ENCODE data around the gene SLC25A48.

SLC25A48 gene

DNA sequence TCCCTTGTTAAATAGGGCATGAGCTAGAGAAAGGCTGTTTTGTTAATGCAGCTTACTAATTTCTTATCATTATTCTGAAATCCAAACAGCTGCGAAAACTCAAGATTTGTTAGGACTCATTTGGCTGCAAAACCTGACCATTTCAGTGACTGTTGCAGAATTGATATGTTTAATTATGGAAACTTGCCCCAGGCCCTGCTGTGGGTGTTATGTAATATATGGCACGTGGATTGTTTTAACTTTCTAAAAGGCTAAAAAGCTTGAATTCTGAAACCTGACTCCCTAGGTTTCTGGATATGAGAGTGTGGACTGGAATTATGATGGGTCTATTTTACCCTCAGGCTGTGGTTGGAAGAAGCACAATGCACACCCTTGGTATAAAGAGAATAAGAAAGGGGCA lies 56.8 kb downstream of the SLC25A48 start:
- TF ChIP-seq, protein P1, sequence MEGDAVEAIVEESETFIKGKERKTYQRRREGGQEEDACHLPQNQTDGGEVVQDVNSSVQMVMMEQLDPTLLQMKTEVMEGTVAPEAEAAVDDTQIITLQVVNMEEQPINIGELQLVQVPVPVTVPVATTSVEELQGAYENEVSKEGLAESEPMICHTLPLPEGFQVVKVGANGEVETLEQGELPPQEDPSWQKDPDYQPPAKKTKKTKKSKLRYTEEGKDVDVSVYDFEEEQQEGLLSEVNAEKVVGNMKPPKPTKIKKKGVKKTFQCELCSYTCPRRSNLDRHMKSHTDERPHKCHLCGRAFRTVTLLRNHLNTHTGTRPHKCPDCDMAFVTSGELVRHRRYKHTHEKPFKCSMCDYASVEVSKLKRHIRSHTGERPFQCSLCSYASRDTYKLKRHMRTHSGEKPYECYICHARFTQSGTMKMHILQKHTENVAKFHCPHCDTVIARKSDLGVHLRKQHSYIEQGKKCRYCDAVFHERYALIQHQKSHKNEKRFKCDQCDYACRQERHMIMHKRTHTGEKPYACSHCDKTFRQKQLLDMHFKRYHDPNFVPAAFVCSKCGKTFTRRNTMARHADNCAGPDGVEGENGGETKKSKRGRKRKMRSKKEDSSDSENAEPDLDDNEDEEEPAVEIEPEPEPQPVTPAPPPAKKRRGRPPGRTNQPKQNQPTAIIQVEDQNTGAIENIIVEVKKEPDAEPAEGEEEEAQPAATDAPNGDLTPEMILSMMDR (IDR thresholded peaks at IDR 0.05; ENCODE audit: low read length): no peak
- no peak for TF ChIP-seq EZH2 (IDR thresholded peaks at IDR 0.05; ENCODE audit: borderline replicate concordance, low read length)
- Histone ChIP-seq H3K27me3 (ENCODE audit: insufficient read depth, low read length) (peaks cover 6% of the 10 kb centered on the region; the same call in 1 of the 2 replicates), H3K9me3 (ENCODE audit: low read length) (no peaks in the 10 kb centered on the region), H3F3A (ENCODE audit: insufficient read depth, low read length) (no peaks in the 10 kb centered on the region), H3K4me2 (ENCODE audit: low read length) (no peak overlapping the region), H3K9ac (ENCODE audit: low read length) (no peak overlapping the region), H3K36me3 (ENCODE audit: insufficient read depth, low read length) (no peaks in the 10 kb centered on the region), H3K79me2 (ENCODE audit: insufficient read depth, low read length) (no peaks in the 10 kb centered on the region), H3K4me3 (ENCODE audit: low read depth, low read length, poor library complexity, severe bottlenecking) (no peak overlapping the region), H4K20me1 (ENCODE audit: insufficient read depth, low read length) (no peaks in the 10 kb centered on the region), H3K4me1 (ENCODE audit: insufficient read depth, low read length, severe bottlenecking) (no peaks in the 10 kb centered on the region), H3K27ac (ENCODE audit: low read depth, low read length, poor library complexity, severe bottlenecking) (no peak overlapping the region), H2AFZ (ENCODE audit: low read length) (no peak overlapping the region), H3K9me2 (ENCODE audit: low read depth, low read length) (no peaks in the 10 kb centered on the region)

DNA sequence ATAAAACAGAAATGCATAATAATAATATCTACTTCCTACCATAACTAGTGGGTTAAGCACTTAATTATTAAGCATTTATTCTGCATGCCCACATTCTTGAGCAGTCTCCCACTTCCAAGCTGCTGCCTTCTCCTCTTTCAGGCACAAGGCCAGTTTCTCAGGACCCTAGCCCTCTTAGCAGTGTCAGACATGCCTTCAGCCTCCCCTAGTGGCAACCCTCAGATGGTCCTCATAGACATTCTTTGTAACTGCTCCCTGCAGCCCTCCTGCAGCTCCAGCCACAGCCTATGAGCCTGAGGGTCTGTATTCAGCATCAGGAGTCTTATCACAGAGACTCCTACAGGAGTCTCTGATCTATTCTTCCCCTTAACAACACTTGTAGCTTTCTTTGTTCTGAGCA lies 57.3 kb downstream of the SLC25A48 start:
- Histone ChIP-seq H3K79me2 (ENCODE audit: insufficient read depth, low read length) (no peaks in the 10 kb centered on the region), H3K9me2 (ENCODE audit: low read depth, low read length) (no peaks in the 10 kb centered on the region), H3K4me3 (ENCODE audit: low read depth, low read length, poor library complexity, severe bottlenecking) (no peak overlapping the region), H3K4me2 (ENCODE audit: low read length) (no peak overlapping the region), H3F3A (ENCODE audit: insufficient read depth, low read length) (no peaks in the 10 kb centered on the region), H3K9ac (ENCODE audit: low read length) (no peak overlapping the region), H3K27me3 (ENCODE audit: insufficient read depth, low read length) (peaks cover 6% of the 10 kb centered on the region; the same call in 1 of the 2 replicates), H3K9me3 (ENCODE audit: low read length) (no peaks in the 10 kb centered on the region), H3K27ac (ENCODE audit: low read depth, low read length, poor library complexity, severe bottlenecking) (no peak overlapping the region), H2AFZ (ENCODE audit: low read length) (no peak overlapping the region), H3K36me3 (ENCODE audit: insufficient read depth, low read length) (no peaks in the 10 kb centered on the region), H3K4me1 (ENCODE audit: insufficient read depth, low read length, severe bottlenecking) (no peaks in the 10 kb centered on the region), H4K20me1 (ENCODE audit: insufficient read depth, low read length) (no peaks in the 10 kb centered on the region)
- TF ChIP-seq, protein P1 (IDR thresholded peaks at IDR 0.05; ENCODE audit: low read length): no peak; the same call in 1 of the 2 replicates
- TF ChIP-seq EZH2 (IDR thresholded peaks at IDR 0.05; ENCODE audit: borderline replicate concordance, low read length): no peak

DNA sequence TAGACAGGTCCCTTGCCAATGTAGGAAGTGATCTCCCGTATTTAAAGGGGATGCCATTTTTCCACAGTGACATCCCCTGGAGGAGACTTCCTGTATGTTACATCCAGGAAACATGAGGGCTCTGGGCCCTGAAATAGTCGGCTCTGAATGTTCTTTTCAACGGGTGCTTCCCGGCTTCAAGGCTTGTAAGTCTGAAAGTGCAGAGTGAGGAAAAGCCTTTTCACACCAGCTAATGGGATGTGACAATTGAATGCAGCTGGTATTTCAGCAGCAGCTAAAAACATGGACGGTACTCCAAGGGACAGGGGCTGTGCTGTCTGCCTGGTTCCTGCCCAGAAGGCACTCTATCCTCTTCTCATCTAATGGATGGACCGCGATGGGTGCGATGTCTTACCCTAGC lies 59.8 kb downstream of the SLC25A48 start:
- no peaks in the 10 kb centered on the region for H4K20me1 ChIP-seq (ENCODE audit: insufficient read depth, low read length)
- no peaks in the 10 kb centered on the region for H3K9me2 ChIP-seq (ENCODE audit: low read depth, low read length)
- H2AFZ ChIP-seq (ENCODE audit: low read length): no peak overlapping the region
- H3K79me2 ChIP-seq (ENCODE audit: insufficient read depth, low read length): no peaks in the 10 kb centered on the region
- H3K27ac ChIP-seq (ENCODE audit: low read depth, low read length, poor library complexity, severe bottlenecking): no peak overlapping the region
- no peaks in the 10 kb centered on the region for H3F3A ChIP-seq (ENCODE audit: insufficient read depth, low read length)
- no peak for TF ChIP-seq EZH2 (IDR thresholded peaks at IDR 0.05; ENCODE audit: borderline replicate concordance, low read length)
- TF ChIP-seq, protein P1 (IDR thresholded peaks at IDR 0.05; ENCODE audit: low read length): no peak
- no peak overlapping the region for H3K4me2 ChIP-seq (ENCODE audit: low read length)
- no peak overlapping the region for H3K9ac ChIP-seq (ENCODE audit: low read length)
- H3K27me3 ChIP-seq (ENCODE audit: insufficient read depth, low read length): 0 out of 2 replicates have a peak, but pooled peaks cover under 1% of the 10 kb centered on the region
- no peaks in the 10 kb centered on the region for H3K36me3 ChIP-seq (ENCODE audit: insufficient read depth, low read length)
- H3K9me3 ChIP-seq (ENCODE audit: low read length): no peaks in the 10 kb centered on the region
- no peaks in the 10 kb centered on the region for H3K4me1 ChIP-seq (ENCODE audit: insufficient read depth, low read length, severe bottlenecking)
- H3K4me3 ChIP-seq (ENCODE audit: low read depth, low read length, poor library complexity, severe bottlenecking): no peak overlapping the region
